Erythroblast (primary cell): Measurements from ENCODE around the gene DEFB108B.
"Not testable (repeated sequence)": the region's sequence is repeated elsewhere in the genome, so short reads cannot be mapped to it uniquely, and the experiment has no call there.

ENCODE experiments used
- GATA1 ChIP-seq: IDR thresholded peaks from 2 replicates; pipeline ENCODE4 v1.6.1; 2011; ENCODE audit warnings: low read depth, mild to moderate bottlenecking, control low read depth, low read length, moderate library complexity
- POLR2A ChIP-seq: IDR thresholded peaks from 2 replicates; pipeline ENCODE4 v1.6.1; 2011; ENCODE audit warnings: mild to moderate bottlenecking, low read length

DNA sequence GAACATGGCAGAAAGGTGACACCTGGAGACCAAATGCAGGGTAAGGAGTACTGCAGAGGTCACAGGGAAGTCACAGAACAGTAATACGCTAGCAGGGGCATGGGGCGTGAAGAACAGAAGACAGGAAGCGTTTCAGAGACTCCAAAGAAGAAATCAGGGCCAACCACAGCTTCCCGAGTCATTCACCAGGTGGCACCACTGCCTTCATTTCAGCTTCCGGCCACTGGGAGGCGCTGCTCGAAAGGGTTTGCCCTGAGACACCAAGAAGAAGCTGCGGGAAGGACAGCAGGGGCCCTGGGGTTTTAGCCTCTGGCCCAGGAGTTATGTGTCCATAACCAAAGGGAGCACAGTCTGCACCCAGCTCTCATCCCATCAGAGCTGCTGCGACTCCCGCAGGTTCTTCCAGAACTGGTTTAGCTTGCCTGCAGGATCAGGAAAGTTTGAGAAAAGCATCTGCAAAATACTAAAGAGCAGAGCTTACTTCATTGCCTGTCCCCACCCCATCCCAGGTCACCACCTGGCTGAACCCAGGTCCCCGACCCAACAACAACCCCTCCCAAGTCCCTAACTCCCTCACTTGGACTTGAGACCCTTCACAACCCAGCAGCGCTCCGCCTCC lies 32.6 kb upstream of the DEFB108B start:
- not testable (repeated sequence) for TF ChIP-seq POLR2A, GATA1
